GM21529 (cell line): ENCODE results near the gene ADD3.

Experiments used
- ATAC-seq: cut with Tn5 transposase; IDR thresholded peaks from one replicate; pipeline ENCODE4 v1.9.1; 2021; ENCODE audit not compliant: unreplicated experiment

ADD3 gene

GRCh38 chr10:110170142-110170971 is 162.6 kb downstream of the ADD3 start:
- ATAC-seq: no peak

DNA sequence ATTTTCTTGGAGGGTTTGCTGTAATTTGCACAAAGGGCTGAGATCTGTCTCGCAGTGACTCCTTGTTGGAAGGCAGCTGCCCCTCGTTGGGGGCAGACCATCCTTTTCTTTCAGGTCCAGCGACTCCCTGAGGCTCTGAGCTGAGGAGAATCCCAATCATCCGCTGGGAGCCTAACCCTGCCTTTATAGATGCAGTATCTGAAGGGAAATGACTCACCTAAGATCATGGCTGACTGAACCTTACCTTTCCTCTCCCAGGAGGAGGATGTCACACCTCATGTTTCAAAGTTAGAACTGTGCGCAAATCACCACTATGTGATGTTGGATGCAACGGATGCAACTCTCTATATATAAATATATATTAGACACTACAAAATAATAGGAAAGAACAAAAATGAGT is 163.2 kb downstream of the ADD3 start:
- no peak for ATAC-seq

DNA sequence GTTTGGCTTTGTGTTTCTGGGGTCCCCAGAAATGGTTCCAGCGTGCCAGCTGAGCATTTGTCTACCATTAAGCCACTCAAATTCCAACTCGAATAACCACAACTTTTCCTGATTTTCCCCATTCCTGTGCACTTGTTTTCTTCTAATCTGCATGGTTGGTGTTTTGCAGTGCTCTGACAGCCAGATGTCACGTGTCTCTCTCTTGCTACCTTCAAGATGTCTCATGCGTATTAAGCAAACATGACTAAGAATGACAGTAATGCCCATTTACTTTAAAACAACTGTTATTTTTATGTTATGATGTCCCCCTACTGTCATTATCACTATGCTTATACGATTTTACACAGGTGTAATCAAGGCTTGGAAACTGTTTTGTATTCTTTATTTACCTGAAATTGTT is 164.4 kb downstream of the ADD3 start:
- ATAC-seq: no peak

- ATAC-seq: no peak
Observed at GRCh38 chr10:110174201-110174600, 166.4 kb downstream of the ADD3 start.

DNA sequence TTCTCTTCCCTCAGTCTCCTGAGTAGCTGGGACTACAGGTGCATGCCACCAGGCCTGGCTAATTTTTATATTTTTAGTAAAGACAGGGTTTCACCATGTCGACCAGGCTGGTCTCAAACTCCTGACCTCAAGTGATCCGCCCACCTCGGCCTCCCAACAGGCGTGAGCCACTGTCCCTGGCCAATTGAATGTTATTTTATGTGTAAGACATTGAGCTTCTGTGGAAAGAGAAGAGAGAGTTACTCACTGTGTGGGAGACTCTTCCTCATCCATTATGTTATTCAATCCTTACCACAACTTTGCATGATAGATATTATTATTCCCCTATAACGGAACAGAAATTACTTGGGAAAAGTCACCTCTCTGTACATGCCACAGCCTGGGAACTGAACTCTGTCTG is 167.0 kb downstream of the ADD3 start:
- no peak for ATAC-seq

DNA sequence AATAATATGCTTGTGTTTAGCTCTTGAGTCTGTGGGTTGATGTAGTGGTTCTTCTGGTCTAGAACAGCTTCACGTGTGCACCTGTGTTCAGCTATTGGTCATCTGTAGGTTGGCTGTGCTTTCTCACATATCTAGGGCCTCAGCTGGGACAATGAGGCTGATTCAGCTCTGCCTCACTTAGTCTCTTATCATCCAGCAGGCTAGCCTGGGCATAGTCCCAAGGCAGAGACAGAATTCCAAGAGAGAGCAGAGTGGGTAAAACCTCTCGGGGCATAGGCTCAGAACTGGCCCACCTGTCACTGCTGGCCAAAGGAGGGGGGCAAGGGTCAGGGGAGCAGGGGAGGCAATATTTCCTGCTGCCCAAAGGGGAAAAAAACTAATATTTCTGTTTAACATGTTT is 167.6 kb downstream of the ADD3 start:
- no peak for ATAC-seq

- no peak for ATAC-seq
Observed at GRCh38 chr10:110176141-110177030, 168.6 kb downstream of the ADD3 start.

GRCh38 chr10:110179220-110179619 is 171.4 kb downstream of the ADD3 start:
- ATAC-seq: no peak

DNA sequence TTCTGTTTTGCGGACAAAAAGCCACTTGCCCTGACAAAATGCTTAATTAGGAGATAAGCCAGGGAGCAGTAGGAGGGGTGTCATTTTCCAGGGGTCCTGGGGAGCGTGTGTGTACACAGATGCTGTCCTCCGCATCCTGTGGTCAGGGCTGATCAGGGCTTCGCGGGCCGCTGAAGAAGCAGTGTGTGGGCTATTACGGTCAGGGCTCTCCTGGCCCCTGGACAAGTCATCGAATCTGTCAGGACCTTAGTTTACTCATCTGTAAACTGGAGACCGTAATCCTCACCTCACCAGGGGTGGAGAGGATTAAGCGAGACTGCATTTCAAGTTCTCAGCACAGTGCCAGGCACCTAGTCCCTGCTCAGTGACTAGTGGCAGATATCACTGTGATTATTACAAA is 173.7 kb downstream of the ADD3 start:
- no peak for ATAC-seq

GRCh38 chr10:110181911-110182310 is 174.1 kb downstream of the ADD3 start:
- ATAC-seq: no peak

DNA sequence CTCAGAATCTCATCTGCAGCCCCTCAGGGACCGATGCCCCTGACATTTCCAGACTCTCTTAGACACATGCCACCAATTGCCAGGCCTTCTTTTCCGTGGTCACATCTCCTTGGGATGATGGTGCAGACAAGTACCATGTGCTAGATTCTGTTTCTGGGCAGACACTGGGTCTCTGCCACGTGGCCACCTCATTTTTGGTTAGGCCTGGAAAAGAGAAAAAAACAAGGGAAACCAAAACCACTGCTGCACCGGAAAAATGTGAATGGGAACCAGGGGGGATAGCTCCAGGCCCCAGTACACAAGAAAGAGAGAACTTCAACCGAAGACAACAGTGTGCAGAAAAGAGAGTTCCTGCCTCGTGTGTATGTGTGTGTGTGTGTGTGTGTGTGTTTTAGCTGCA is 176.6 kb downstream of the ADD3 start:
- ATAC-seq: no peak
